GM18909 (cell line): ENCODE data around the gene MTARC1.

Source experiments
- ATAC-seq: cut with Tn5 transposase; IDR thresholded peaks from one replicate; pipeline ENCODE4 v1.9.1; 2021; ENCODE audit warnings: mild to moderate bottlenecking; ENCODE audit not compliant: unreplicated experiment, poor library complexity

The MTARC1 gene

DNA sequence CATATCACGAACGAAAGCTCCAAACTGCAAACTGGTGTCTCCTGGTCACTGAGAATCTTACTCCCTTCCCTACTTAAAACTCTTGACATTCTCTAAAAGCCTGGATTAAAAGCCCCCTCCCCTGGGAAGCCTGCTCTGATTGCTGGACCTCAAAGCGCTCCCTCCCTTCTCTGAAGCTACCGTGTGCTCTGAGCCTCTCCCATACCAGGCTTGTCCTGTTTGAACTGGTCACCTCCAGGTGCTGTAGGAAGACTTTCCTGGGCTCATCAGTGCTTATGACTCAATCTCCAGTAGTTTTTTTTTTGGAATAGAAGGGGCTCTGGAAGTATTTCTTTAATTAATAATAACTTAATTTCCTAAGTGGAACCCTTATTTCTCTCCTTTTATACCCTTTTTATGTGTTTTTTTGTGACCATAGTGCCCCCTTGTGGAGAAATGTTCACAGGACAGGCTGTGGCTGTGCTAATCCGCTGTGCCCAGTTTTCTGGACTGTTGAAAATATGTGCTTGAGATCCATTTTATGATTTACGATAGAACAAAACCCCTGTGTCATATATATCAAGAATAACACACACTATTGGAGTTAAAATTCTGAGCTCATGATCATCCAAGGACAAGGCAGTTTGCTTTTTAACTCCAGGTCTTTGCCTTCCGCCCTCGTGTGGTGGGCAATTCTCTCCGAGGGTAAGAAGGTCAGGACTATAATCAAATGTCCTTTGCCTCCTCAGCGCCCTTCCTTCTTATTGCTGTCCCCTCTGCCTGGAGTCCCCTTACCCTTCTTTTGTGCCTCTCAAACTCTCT, 16.9 kb downstream of the MTARC1 start:
- peak; percentile 64 for ATAC-seq

DNA sequence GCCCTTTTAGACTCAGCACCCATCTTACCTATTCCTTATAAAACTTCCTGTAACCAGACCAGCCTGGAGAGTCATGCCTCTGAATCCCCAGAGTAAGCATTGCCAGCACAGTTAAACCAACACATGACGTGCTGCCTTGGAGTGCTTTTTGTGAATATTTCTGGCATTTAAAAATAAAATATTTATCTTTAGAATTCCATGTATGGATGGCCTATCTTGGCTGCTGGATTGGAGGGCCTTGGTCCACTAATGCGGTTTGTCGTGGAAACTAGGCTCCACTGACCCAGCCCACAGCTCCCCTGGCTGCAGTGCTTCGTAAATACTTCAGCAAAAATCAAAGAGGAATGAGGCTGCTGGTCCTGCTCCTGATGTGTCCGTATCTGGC, 17.5 kb downstream of the MTARC1 start:
- ATAC-seq = no peak

DNA sequence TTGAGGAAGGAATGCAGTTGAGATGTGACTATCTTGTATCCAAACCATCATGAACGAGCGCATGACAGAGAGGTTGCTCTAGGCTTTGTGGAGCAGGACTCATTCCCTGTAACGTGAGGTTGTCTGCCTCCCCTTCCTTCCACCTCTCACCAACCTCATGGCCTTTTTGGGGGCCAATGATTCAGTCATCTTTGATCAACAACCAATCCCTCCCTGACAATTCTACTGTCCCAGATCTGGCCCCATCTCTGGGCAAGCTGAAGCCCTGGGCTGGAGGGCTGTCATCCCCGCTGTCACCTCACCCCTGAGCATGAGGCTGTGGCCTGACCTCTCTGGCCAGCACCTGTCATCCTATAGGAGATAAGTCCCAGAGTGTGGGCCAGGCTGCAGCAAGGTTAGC, 19.7 kb downstream of the MTARC1 start:
- ATAC-seq = no peak

DNA sequence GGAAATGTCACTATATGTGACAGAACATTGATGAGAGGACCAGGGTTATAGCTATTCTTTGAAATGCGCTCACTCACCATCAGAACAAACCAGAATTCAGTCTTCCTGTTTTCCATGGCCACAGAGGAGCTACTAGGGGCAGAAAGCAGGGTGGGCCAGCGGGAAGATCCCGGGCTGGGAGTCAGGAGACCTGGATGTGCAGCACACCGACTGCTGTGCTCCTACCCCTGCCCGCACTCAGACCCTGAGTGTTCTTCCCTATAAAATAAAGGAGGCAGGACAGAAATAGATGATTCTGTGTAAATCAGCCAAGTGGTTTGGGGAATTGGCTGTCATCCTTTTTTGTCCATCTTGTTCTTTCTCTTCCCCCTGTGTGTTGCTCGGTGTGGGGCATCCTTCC, 21.0 kb downstream of the MTARC1 start:
- ATAC-seq = no peak

DNA sequence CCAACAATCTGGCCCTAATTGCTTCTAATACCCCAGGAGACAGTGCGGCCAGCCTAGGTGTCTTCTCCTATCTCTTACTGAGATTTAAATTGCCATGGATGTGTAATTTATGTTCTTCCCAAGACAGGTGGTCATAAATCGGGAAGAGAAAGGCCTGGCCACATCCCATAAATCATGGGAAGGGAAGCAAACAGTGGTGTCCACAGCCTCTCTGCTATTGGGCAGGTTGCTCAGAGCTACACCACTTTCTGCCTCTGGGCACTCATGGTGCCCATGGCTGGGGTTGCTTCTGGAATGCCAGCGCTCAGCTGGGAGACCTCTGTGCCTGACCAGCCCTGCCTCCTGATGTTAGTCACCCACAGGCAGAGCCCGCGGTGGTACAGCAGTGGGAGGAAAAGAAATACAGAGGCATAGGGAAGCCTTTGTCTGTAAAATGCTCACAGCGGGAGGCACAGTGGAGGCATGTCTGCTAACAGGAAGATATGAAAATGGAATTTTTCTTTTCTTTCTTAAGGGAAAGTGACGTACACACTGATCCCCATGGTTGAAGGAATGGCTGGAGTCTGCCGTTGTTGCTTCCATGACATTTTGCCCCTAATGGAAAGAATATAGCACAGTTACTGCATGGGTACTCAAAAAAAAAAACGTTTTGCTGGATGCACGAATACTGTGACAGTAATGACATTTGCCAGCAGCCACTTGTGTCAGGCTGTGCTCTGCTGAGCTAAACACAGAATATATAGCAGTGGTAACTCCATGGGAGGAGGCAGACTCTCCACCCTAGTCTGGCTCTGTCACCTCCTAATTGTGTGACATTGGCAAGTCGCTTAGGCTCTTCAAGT, 21.9 kb downstream of the MTARC1 start:
- ATAC-seq = no peak

DNA sequence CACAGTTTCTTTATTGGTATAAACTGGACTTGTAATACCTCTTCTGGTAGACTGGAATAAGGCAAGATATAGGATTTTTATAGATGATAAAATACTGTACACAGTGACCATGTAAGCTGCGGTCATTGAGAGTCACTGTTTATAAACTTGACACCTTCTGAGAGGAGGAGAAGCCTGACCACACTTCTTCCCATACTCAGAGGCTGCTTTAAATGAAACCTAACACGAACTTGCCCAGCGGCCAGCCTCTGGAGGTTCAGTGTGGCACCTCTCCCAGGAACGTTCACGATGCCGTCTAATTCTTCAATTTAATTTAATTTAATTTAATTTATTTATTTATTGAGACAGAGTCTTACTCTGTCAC, 22.5 kb downstream of the MTARC1 start:
- no peak for ATAC-seq

DNA sequence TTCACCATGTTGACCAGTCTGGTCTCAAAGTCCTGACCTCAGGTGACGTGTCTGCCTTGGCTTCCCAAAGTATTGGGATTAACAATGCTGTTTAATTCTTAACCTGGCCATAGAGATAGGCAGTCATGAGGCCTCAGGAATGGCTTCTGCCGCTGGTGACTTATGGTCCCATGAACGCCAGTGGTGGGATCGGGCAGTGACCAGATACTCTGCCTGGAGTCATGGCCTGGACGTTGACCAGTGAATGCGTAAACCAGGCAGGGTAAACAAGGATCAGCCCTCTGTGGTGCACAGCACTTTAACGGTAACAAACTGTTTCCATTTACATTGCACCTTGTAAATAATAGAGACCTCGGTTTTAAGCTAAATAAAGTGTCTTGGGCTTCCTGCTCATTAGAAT, 23.0 kb downstream of the MTARC1 start:
- ATAC-seq = no peak

DNA sequence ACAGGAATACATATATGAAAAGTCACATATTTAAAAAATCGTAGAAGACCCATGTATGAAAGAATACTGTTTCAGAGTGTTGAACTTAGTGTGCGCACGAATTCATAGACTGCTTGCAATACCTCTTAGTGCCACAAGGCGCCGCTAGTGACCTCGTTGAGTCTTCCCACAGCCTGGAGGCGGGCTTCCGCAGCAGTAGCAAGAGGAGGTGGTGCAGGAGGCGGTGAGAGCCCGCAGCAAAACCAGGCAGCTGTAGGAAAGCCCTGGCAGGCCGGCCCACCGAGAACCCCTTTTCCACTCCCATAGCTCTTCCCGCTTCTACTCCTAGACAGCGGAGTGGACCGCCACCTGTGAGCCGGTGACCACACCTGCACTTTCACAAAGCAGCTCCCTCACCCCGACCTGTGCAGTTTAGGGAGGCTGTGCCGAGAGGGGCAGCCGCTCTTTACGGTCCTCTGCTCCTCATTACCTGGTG, 23.5 kb downstream of the MTARC1 start:
- ATAC-seq = peak; percentile 92

DNA sequence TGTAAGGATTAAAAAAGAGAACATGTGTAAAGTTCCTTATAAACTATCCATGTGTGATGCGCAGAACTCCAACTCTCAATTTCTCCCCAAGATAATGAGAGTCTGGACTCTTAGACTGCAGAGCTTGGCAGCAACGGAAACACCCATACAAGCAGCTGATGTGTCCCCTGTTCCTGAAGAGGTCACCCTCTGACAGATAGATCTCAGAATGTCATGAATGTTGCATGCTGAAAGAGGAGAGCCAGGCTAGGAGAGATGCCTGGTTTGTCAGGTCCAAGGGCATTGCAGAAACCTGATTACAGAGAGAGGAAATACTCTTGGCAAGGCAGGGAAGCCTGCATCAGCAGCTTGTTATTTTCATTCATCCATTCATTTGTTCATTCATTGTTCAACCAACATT, 24.2 kb downstream of the MTARC1 start:
- no peak for ATAC-seq

DNA sequence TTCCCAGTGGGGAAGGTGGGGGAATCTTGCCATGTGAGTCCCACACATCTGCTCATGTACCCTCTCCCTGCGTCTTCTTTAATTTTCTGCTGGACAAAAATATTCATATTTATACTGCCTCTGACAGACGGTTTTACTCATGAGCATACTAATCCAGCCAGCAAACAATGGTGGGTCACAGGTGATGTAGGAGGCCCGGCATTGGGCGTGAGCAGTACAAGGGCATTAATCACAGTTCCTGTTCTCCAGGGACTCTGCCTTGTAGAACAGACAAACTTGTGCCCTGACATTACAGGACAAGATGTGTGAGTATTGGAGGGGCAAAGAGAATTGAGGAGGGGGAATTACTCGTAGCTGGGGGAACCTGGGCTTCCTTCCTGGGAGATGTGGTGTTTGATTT, 25.0 kb downstream of the MTARC1 start:
- ATAC-seq = no peak

DNA sequence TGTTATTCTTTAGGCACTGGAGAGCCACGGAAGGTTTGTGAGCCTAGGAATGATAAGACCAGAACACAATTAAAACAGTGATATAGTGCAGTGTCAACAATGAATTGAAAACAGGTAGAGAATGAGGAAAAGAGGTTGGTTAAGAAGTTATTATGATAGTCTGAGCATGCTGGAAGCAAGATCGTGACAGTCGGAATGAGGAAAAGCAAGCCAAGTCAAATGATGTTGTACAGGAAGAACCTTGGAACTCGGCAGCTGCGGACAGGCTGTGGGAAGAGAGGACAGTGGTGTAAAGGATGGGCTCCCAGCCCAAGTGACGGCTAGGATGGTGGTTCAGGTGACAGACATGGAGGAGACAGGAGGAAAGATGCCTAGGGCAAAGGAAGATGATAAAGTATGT, 25.6 kb downstream of the MTARC1 start:
- ATAC-seq = no peak

DNA sequence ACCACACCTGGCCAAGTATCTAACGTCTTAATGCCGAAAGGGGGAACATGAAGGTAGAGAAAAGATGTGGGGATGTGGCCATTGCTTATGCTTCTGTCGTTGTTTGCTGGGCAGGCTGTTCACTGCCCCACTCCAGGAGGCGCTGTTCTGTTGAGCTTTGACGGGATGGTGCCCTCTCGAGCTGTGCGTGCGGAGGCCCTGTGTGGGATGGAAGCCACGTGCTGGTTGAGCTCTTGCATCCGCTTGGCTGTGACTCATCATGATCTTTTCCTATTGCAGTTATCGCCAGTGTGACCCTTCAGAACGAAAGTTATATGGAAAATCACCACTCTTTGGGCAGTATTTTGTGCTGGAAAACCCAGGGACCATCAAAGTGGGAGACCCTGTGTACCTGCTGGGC, 26.3 kb downstream of the MTARC1 start:
- no peak for ATAC-seq

DNA sequence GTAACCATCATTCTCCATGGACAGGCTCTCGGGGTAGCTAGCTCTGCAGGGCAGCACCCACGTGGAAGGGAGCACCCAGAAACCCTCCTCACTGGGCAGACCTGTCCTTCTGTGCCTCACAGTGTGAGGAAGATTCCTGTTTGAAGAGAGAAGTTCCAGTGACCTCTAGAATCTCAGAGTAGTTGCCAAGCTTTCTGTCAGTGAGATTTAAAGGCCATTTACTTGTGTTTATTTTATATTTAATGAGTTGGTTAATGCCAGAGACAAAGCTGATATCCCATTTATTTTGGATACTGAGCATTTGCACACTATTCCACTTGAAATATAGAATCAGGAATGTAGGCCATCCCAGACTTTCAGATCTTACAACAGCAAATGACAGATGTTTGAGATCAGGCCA, 28.7 kb downstream of the MTARC1 start:
- no peak for ATAC-seq

DNA sequence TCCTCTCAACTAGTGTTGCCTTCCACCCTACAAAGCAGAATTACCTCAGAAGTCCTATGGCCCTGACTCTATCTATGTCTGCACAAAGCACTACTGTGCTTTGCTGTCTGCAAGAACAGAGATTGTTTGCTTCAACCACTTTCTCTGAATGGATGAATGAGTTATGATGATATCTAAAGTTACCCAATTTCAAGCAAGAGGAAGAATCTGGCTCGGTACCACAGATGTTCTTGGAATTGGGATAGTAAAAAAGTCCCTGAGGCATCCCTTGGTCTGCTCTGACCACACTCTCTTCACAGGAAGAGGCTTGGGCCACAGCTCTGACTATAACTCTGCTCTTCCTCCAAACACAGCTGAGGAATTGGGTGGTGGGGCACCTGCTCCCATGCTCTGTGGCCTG, 31.2 kb downstream of the MTARC1 start:
- ATAC-seq = no peak

DNA sequence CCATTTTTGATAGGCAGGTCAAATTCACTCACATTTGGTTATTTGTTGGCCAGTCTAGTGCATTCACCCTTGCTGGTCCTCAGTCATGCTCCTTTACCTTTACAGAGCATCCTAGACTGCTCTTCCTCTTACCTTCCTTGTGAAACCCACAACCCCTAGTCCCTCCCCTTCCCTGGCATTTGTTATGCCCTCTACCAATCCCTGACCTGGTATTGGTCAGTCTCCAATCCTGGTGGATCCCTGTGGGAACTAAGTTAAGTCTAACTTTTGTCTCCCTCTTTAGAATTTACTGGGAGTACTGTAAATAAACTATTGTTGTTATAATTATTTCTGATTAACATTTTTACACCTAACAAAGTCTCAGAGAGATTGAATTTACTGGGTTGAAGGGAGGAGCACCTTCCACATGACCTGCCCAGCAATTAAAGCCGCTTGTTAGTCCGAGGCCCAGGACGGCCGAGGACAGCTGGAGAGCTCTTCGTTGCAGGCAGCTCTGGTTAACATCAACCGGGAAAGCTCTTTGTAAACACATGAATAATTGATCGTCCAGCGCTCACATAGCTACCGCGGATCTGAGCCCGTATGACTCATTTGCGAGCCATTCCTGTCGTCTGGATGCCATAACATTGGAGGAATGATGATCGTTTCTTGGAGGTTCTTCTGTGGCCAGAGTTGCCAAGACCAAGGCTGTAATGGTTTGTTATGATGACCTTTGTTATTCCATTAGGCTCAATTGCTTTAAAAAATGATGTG, 31.9 kb downstream of the MTARC1 start:
- no peak for ATAC-seq

DNA sequence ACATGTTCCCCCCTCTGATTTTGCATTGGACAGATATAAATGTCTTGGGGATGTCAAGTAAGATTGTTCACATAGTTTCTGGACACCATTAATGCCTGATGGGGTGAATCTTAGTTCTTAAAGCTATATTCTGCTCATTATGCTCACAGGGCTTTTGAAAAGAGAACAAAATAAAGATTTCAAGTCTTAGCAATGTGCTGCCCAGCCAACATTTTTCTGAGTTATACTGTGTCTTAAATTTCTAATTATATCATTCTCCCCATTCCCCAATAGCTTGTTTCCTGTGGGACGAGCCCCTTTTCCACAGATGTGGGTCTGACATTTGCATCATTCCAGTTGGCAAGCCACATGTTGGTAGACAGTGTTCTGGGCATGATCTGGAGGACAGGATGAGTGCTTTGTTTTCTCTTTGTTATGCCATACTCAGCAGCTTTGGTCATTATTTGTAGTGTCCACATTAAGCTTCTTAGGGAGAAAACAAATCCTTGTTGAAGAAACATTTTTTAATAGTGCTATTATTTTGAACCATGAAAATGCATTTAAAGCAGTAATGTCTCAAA, 32.8 kb downstream of the MTARC1 start:
- no peak for ATAC-seq

DNA sequence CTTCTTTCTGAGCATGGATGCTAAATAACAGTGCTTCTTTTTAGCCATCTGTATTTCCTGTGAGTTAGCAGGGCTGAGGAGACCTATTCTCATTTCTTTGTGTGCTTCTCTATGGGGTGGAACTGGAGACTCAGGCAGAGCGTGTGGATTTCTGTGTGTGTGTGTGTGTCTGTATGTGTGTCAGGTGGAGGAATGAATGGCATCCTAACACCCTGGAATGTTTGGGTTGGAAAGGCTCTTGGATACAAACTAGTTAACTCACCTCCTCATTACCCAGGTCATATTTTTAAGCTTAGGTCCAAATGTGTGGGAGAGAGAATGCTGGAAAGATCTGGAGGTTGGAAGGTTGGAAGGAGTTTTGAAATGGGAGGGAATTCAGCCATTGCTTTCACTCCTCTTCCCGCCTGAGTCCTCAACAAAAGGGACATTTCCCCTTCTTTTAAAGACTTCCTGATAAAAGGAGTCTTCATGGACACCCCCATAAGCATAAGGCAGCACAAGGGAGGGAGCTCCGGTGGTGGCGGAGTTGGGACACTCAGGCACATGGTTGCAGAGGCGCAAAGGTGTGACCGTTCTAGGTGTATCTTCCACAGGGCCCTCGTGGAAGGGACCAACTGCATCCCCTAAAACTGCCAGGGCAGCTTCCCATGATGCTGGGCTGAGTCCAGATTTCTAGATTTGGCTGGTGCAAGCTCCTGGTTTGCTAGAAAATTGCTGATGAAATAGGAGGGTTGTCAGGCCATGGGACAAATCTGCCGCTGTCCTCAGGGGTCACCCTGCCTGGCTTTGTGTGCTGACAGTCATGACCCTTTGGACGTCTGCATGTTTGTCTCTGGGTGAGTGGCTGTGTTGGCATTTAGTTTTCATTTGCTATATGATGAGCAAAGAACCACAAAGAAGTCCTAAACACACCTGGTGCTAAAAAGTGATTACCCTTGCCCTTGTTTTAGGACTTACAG, 37.6 kb downstream of the MTARC1 start:
- no peak for ATAC-seq

DNA sequence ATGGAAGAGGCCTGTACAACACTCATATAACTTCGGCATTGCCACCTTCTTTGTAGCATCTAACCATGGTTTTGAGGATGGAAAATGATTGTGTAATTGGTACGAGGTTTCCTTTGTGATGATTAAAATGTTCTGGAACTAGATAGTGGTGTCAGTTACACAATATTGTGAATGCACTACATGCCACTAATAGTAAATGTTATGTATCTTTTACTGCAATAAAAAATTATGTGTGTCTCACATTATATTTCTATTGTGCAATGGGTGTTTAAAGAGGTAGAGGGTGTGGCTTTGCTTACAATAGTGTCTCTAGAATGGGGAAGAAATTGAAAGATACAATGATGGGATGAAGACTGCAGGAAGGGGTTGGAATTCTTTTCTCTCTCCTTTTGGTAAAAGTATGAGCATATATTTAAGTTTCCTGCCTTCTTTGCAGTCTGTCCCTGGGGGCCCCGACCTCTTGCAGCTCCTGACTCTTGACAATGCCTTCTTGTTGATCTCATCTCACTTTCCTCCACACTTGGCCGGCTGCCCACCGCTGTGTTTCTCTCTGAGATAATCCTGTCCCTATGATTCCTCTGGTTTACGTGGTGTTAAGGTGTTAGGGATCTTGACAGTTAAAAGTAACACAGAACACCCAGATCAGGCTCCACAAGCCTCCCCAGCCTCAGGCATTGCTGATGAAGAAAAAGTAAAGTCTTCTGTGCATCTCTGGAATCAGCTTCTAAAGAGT, 39.3 kb downstream of the MTARC1 start:
- ATAC-seq = no peak

DNA sequence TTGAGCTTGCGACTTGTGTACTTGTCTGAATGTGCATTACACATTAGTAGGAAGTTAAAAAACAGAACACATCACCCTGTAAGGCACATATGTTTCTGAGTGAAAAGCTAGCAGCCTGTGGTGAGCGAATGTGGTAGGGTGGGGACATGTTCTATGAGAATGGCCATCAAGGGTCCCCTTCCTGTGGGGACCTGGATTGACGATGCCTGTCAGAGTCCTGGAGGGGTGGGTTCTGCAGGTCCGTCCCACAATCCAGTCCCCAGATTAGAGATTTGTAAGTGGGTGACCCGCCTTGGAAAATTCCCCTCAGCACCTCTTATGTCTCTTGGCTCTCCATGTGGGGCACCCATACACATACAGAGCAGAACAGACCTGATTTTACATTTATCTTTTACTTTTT, 40.0 kb downstream of the MTARC1 start:
- ATAC-seq = no peak
